Measurements from ENCODE around the gene LGR6. TPM values are rescaled to one million over a fixed set of nuclear protein-coding genes. Genes with fewer than 3 reads are reported as not detected.

The LGR6 gene
- total RNA-seq, 1 experiment from 2014 or later = 1.0 TPM

- WGBS (ENCODE audit: extremely low coverage, insufficient read length, low lambda C conversion rate) = no CpG with 5 or more reads among the region's 7 CpGs
- Mint-ChIP-seq H3K4me3 (no peak overlapping the region), H3K36me3 (ENCODE audit: insufficient read depth in 1 of 3, low read depth in 3 of 3) (no peaks in the 10 kb centered on the region), H3K27me3 (ENCODE audit: low read depth) (peaks cover 47% of the 10 kb centered on the region), H3K27ac (no peak overlapping the region; a peak in 1 of 7 replicates), H3K4me1 (peaks cover 16 to 20% of the 10 kb centered on the region in 2 experiments), H3K9me3 (no peaks in the 10 kb centered on the region)
- DNase-seq = no peak
- H3K4me2 ChIP-seq (ENCODE audit: insufficient read depth, insufficient read length, low read length) = no peak overlapping the region
- H3K56ac ChIP-seq (ENCODE audit: insufficient read length, low read depth, low read length) = no peak overlapping the region
- H2BK120ac ChIP-seq (ENCODE audit: low read depth, low read length, poor library complexity, severe bottlenecking) = no peak overlapping the region
- no peak overlapping the region for H2AFZ ChIP-seq (ENCODE audit: low read length)
- H3K23me2 ChIP-seq (ENCODE audit: insufficient read length, low read depth, low read length, poor library complexity, severe bottlenecking) = peaks cover 4% of the 10 kb centered on the region
- no peak overlapping the region for H3K9ac ChIP-seq (ENCODE audit: extremely low read depth, insufficient read length, low read length)
- peaks cover 11% of the 10 kb centered on the region; the same call in 1 of the 2 replicates for H3K27me3 ChIP-seq (ENCODE audit: insufficient read depth, low read length)
- no peak for TF ChIP-seq CTCF (conservative IDR thresholded peaks at IDR 0.05)
- no peak overlapping the region for H2AK5ac ChIP-seq (ENCODE audit: insufficient read length, low read length)
- H2BK20ac ChIP-seq (ENCODE audit: low read depth, low read length, poor library complexity, severe bottlenecking) = no peak overlapping the region
- no peak overlapping the region for H2BK5ac ChIP-seq (ENCODE audit: insufficient read length, low read length)
- no peak overlapping the region for H3T11ph ChIP-seq (ENCODE audit: low read length)
- no peak overlapping the region for H4K91ac ChIP-seq (ENCODE audit: insufficient read length, low read depth, low read length)
- H3K18ac ChIP-seq (ENCODE audit: insufficient read length, low read depth, low read length) = no peak overlapping the region
- no peak overlapping the region for H4K5ac ChIP-seq (ENCODE audit: insufficient read length, low read depth, low read length)
- no peak overlapping the region for H2BK15ac ChIP-seq (ENCODE audit: low read depth, low read length)
- H3K27ac ChIP-seq (ENCODE audit: insufficient read length, low read depth, low read length) = no peak overlapping the region
- no peak overlapping the region for H3K14ac ChIP-seq (ENCODE audit: insufficient read depth, low read length)
- no peaks in the 10 kb centered on the region for H3K79me1 ChIP-seq (ENCODE audit: insufficient read depth, low read depth, low read length, poor library complexity, severe bottlenecking)
- no peak overlapping the region for H4K8ac ChIP-seq (replicated peaks; ENCODE audit: insufficient read length, low read depth, low read length)
- H3K79me2 ChIP-seq (ENCODE audit: insufficient read depth, low read length) = no peaks in the 10 kb centered on the region
- H3K4ac ChIP-seq (ENCODE audit: low read depth, low read length) = no peak overlapping the region
- no peaks in the 10 kb centered on the region for H3K9me3 ChIP-seq (ENCODE audit: control insufficient read depth, low read depth, low read length)
- H4K20me1 ChIP-seq (ENCODE audit: control insufficient read depth, insufficient read depth, insufficient read length) = no peaks in the 10 kb centered on the region
- H3K4me1 ChIP-seq (ENCODE audit: insufficient read depth, low read length) = no peaks in the 10 kb centered on the region; the same call in 1 of the 2 replicates
- H3K23ac ChIP-seq (ENCODE audit: insufficient read length, low read depth, low read length) = no peak overlapping the region
- H2BK12ac ChIP-seq (ENCODE audit: insufficient read length, low read depth, low read length) = no peak overlapping the region
Observed at GRCh38 chr1:202197653-202198365, 4.2 kb downstream of the LGR6 start.

All from H9 (cell line).